ENCODE results near the gene NABP1.

GRCh38 chr2:191701696-191702095 is 23.8 kb downstream of the NABP1 start:
- TF ChIP-seq CTCF (IDR thresholded peaks at IDR 0.05) (no peak), TP53 (CRISPR knock-in tag; IDR thresholded peaks at IDR 0.05) (no peak), MAX (IDR thresholded peaks at IDR 0.05) (no peak), MYC (IDR thresholded peaks at IDR 0.05; ENCODE audit: borderline replicate concordance, low read length) (no peak), BHLHE40 (IDR thresholded peaks at IDR 0.05; ENCODE audit: low read depth, low read length) (no peak), POLR2A (IDR thresholded peaks at IDR 0.05; ENCODE audit: low read length) (no peak), MAZ (IDR thresholded peaks at IDR 0.05; ENCODE audit: borderline replicate concordance, low read depth, low read length) (no peak)
